Cardiac muscle cell (in vitro differentiated cells and primary cell): ENCODE results near the gene CLEC4M. TPM values are rescaled to one million over a fixed set of nuclear protein-coding genes. Genes with fewer than 3 reads are reported as not detected.
"Not testable (repeated sequence)": the region's sequence is repeated elsewhere in the genome, so short reads cannot be mapped to it uniquely, and the experiment has no call there.

Experiments
- DNase-seq, 2 donors: peaks; one replicate each; pipeline versions ENCODE4 v3.0.0 to v3.0.0-alpha.2; 2010 to 2017; ENCODE audit warnings: low read depth in 1 of 2, low spot score in 1 of 2
- H3K27ac ChIP-seq: fragments of 200-600 bp; sonication (generic); 2 replicates; pipeline ENCODE4 v1.5.1; 2016
- H3K27me3 ChIP-seq: fragments of 200-600 bp; sonication (generic); 2 replicates; pipeline ENCODE4 v1.6.0; 2016; ENCODE audit warnings: control low read depth
- H3K36me3 ChIP-seq: fragments of 200-600 bp; sonication (generic); 2 replicates; pipeline ENCODE4 v1.5.1; 2016; ENCODE audit warnings: control low read depth
- H3K4me1 ChIP-seq: fragments of 200-600 bp; sonication (generic); 2 replicates; pipeline ENCODE4 v1.8.1; 2017; ENCODE audit warnings: low read depth, mild to moderate bottlenecking, mixed run types
- H3K4me3 ChIP-seq: fragments of 200-600 bp; sonication (generic); 2 replicates; pipeline ENCODE4 v1.5.1; 2016; ENCODE audit warnings: mild to moderate bottlenecking
- H3K9me3 ChIP-seq: fragments of 200-600 bp; sonication (generic); 2 replicates; pipeline ENCODE4 v1.5.1; 2017; ENCODE audit warnings: low read depth, mild to moderate bottlenecking, control low read depth
- CTCF ChIP-seq: IDR thresholded peaks from 2 replicates; pipeline ENCODE4 v1.5.1; 2012; ENCODE audit warnings: low read depth, mild to moderate bottlenecking, low read length
- polyA plus RNA-seq: library from polyadenylated mRNA; unstranded; fragments of >200 nt; fragmentation: Nextera tagmentation; extraction: Ambion mirVana; gene quantifications from 2 replicates; pipeline ENCODE4 v1.2.1, GENCODE V29; 2016
- total RNA-seq: library from RNA; depleted of rRNA; stranded (reverse); fragments of >200 nt; gene quantifications from 2 replicates; pipeline ENCODE4 v1.2.3, GENCODE V29; 2016

Gene CLEC4M
- total and polyA plus RNA-seq, 2 experiments from 2014 or later = 0.48 to 0.54 TPM

- Histone ChIP-seq H3K27me3 (no peaks in the 10 kb centered on the region), H3K36me3 (no peaks in the 10 kb centered on the region), H3K9me3 (no peaks in the 10 kb centered on the region), H3K4me3 (no peak overlapping the region), H3K27ac (no peak overlapping the region), H3K4me1 (no peaks in the 10 kb centered on the region)
- no peak for DNase-seq
- no peak for TF ChIP-seq CTCF
Observed at GRCh38 chr19:7811989-7812388, 48.9 kb downstream of the CLEC4M start.

- no peaks in the 10 kb centered on the region for H3K4me1 ChIP-seq
- H3K9me3 ChIP-seq = no peaks in the 10 kb centered on the region
- no peak for TF ChIP-seq CTCF
- H3K36me3 ChIP-seq = no peaks in the 10 kb centered on the region
- no peak overlapping the region for H3K27ac ChIP-seq
- no peaks in the 10 kb centered on the region for H3K27me3 ChIP-seq
- H3K4me3 ChIP-seq = no peak overlapping the region
- DNase-seq = no peak
Observed at GRCh38 chr19:7815325-7815724, 52.3 kb downstream of the CLEC4M start.

GRCh38 chr19:7816040-7816439 lies 53.0 kb downstream of the CLEC4M start:
- not testable (repeated sequence) for H3K27me3 ChIP-seq, H3K9me3 ChIP-seq, H3K27ac ChIP-seq, H3K4me3 ChIP-seq, DNase-seq, H3K4me1 ChIP-seq, H3K36me3 ChIP-seq

- Histone ChIP-seq H3K27me3 (no peaks in the 10 kb centered on the region), H3K4me3 (no peak overlapping the region), H3K36me3 (no peaks in the 10 kb centered on the region), H3K4me1 (no peaks in the 10 kb centered on the region), H3K27ac (no peak overlapping the region), H3K9me3 (no peaks in the 10 kb centered on the region)
- DNase-seq = no peak
- no peak for TF ChIP-seq CTCF
Observed at GRCh38 chr19:7817801-7818200, 54.8 kb downstream of the CLEC4M start.

GRCh38 chr19:7818806-7819205 lies 55.8 kb downstream of the CLEC4M start:
- H3K27me3 ChIP-seq = no peaks in the 10 kb centered on the region
- H3K36me3 ChIP-seq = no peaks in the 10 kb centered on the region
- H3K9me3 ChIP-seq = no peaks in the 10 kb centered on the region
- no peak for DNase-seq
- H3K27ac ChIP-seq = no peak overlapping the region
- no peak overlapping the region for H3K4me3 ChIP-seq
- no peak for TF ChIP-seq CTCF
- no peaks in the 10 kb centered on the region for H3K4me1 ChIP-seq

Other genes starting within 250 kb of the CLEC4M start
- 95.1 and 99.6 TPM in 2 replicates for gene ZNF358, start 247.1 kb upstream of the CLEC4M start, total RNA-seq
- 35.4 and 40.7 TPM in 2 replicates for gene ZNF358, start 247.1 kb upstream of the CLEC4M start, polyA plus RNA-seq
- 5.8 and 6.9 TPM in 2 replicates for gene MCOLN1, start 240.6 kb upstream of the CLEC4M start, total RNA-seq
- gene MCOLN1, start 240.6 kb upstream of the CLEC4M start, polyA plus RNA-seq = 13.7 and 24.7 TPM in 2 replicates
- 48.1 and 56.4 TPM in 2 replicates for gene PNPLA6, start 227.5 kb upstream of the CLEC4M start, total RNA-seq
- gene PNPLA6, start 227.5 kb upstream of the CLEC4M start, polyA plus RNA-seq = 21.5 and 29.3 TPM in 2 replicates
- 10.6 and 10.8 TPM in 2 replicates for gene CAMSAP3, start 167.4 kb upstream of the CLEC4M start, total RNA-seq
- 10.4 and 13.5 TPM in 2 replicates for gene CAMSAP3, start 167.4 kb upstream of the CLEC4M start, polyA plus RNA-seq
- 62.0 and 81.5 TPM in 2 replicates for gene XAB2, start 133.7 kb upstream of the CLEC4M start, total RNA-seq
- gene XAB2, start 133.7 kb upstream of the CLEC4M start, polyA plus RNA-seq = 27.5 and 37.1 TPM in 2 replicates
- gene PET100, start 133.4 kb upstream of the CLEC4M start, total RNA-seq = 14.9 and 25.0 TPM in 2 replicates
- 369 and 404 TPM in 2 replicates for gene PET100, start 133.4 kb upstream of the CLEC4M start, polyA plus RNA-seq
- 0.51 and 2.7 TPM in 2 replicates for gene PCP2, start 129.5 kb upstream of the CLEC4M start, total RNA-seq
- 0.34 and 0.70 TPM in 2 replicates for gene PCP2, start 129.5 kb upstream of the CLEC4M start, polyA plus RNA-seq
- 16.0 and 33.6 TPM in 2 replicates for gene STXBP2, start 126.1 kb upstream of the CLEC4M start, total RNA-seq
- 32.7 and 51.2 TPM in 2 replicates for gene STXBP2, start 126.1 kb upstream of the CLEC4M start, polyA plus RNA-seq
- gene RETN, start 94.2 kb upstream of the CLEC4M start, total RNA-seq = not detected in 2 replicates
- not detected in 2 replicates for gene RETN, start 94.2 kb upstream of the CLEC4M start, polyA plus RNA-seq
- not detected in 2 replicates for gene MCEMP1, start 86.2 kb upstream of the CLEC4M start, total RNA-seq
- not detected in 2 replicates for gene MCEMP1, start 86.2 kb upstream of the CLEC4M start, polyA plus RNA-seq
- gene TRAPPC5, start 82.4 kb upstream of the CLEC4M start, total RNA-seq = 95.9 and 96.2 TPM in 2 replicates
- 111 and 120 TPM in 2 replicates for gene TRAPPC5, start 82.4 kb upstream of the CLEC4M start, polyA plus RNA-seq
- gene FCER2, start 61.1 kb upstream of the CLEC4M start, total RNA-seq = not detected in 2 replicates
- gene FCER2, start 61.1 kb upstream of the CLEC4M start, polyA plus RNA-seq = 0.39 TPM in 1 of 2 replicates, not detected in the other
- not detected in 2 replicates for gene CLEC4G, start 31.1 kb upstream of the CLEC4M start, total RNA-seq
- not detected in 2 replicates for gene CLEC4G, start 31.1 kb upstream of the CLEC4M start, polyA plus RNA-seq
- gene CD209, start 15.7 kb upstream of the CLEC4M start, total RNA-seq = not detected in 2 replicates
- not detected in 2 replicates for gene CD209, start 15.7 kb upstream of the CLEC4M start, polyA plus RNA-seq
- 41.9 and 48.6 TPM in 2 replicates for gene EVI5L, start 67.0 kb downstream of the CLEC4M start, total RNA-seq
- 28.7 and 29.1 TPM in 2 replicates for gene EVI5L, start 67.0 kb downstream of the CLEC4M start, polyA plus RNA-seq
- 2.0 and 6.1 TPM in 2 replicates for gene PRR36, start 111.1 kb downstream of the CLEC4M start, total RNA-seq
- gene PRR36, start 111.1 kb downstream of the CLEC4M start, polyA plus RNA-seq = 6.2 and 10.3 TPM in 2 replicates
- 2.4 and 3.5 TPM in 2 replicates for gene LRRC8E, start 125.3 kb downstream of the CLEC4M start, total RNA-seq
- 1.3 TPM in 1 of 2 replicates, not detected in the other for gene LRRC8E, start 125.3 kb downstream of the CLEC4M start, polyA plus RNA-seq
- 23.5 and 24.1 TPM in 2 replicates for gene MAP2K7, start 140.6 kb downstream of the CLEC4M start, total RNA-seq
- gene MAP2K7, start 140.6 kb downstream of the CLEC4M start, polyA plus RNA-seq = 12.4 and 18.6 TPM in 2 replicates
- 0.46 and 3.2 TPM in 2 replicates for gene TGFBR3L, start 151.6 kb downstream of the CLEC4M start, total RNA-seq
- gene TGFBR3L, start 151.6 kb downstream of the CLEC4M start, polyA plus RNA-seq = 2.6 and 11.8 TPM in 2 replicates
- gene SNAPC2, start 157.1 kb downstream of the CLEC4M start, total RNA-seq = 22.1 and 42.1 TPM in 2 replicates
- 22.5 and 31.4 TPM in 2 replicates for gene SNAPC2, start 157.1 kb downstream of the CLEC4M start, polyA plus RNA-seq
- 22.8 and 60.1 TPM in 2 replicates for gene CTXN1, start 162.9 kb downstream of the CLEC4M start, total RNA-seq
- gene CTXN1, start 162.9 kb downstream of the CLEC4M start, polyA plus RNA-seq = 18.1 and 48.5 TPM in 2 replicates
- gene TIMM44, start 180.4 kb downstream of the CLEC4M start, total RNA-seq = 77.9 and 92.4 TPM in 2 replicates
- 52.0 and 52.5 TPM in 2 replicates for gene TIMM44, start 180.4 kb downstream of the CLEC4M start, polyA plus RNA-seq
- 62.2 and 66.5 TPM in 2 replicates for gene ELAVL1, start 242.4 kb downstream of the CLEC4M start, total RNA-seq
- 104 and 137 TPM in 2 replicates for gene ELAVL1, start 242.4 kb downstream of the CLEC4M start, polyA plus RNA-seq